GM10266 (cell line): ENCODE results near the gene TTC9B.
A peak's percentile ranks its signal among the peaks of the same experiment; 100 is the strongest.

Source experiments
- DNase-seq: peaks from one replicate; pipeline ENCODE4 v3.0.0; 2012; ENCODE audit errors: extremely low spot score
- TF ChIP-seq, protein P1 (sequence below): IDR thresholded peaks from 2 replicates; pipeline ENCODE4 v1.5.1; 2012; ENCODE audit warnings: mild to moderate bottlenecking, low read depth; ENCODE audit not compliant: control insufficient read depth, insufficient read depth; ENCODE audit errors: missing control alignments

TTC9B gene

DNA sequence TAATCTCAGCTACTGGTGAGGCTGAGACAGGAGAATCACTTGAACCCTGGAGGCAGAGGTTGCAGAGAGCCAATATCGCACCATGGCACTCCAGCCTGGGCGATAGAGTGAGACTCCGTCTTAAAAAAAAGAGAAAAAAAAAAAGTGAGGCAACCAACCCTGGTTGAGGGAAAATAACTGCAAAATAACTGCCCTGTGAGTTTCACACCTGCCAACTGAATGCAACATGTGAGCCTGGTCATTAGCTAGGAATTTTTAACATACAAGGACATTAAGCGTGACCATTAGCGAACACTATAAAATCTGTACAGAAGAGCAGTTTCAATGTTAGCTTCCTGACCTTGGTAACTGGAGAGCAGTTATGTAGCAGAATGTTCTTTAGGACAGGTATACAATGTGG, 10.7 kb upstream of the TTC9B start:
- no peak for DNase-seq
- TF ChIP-seq, protein P1, sequence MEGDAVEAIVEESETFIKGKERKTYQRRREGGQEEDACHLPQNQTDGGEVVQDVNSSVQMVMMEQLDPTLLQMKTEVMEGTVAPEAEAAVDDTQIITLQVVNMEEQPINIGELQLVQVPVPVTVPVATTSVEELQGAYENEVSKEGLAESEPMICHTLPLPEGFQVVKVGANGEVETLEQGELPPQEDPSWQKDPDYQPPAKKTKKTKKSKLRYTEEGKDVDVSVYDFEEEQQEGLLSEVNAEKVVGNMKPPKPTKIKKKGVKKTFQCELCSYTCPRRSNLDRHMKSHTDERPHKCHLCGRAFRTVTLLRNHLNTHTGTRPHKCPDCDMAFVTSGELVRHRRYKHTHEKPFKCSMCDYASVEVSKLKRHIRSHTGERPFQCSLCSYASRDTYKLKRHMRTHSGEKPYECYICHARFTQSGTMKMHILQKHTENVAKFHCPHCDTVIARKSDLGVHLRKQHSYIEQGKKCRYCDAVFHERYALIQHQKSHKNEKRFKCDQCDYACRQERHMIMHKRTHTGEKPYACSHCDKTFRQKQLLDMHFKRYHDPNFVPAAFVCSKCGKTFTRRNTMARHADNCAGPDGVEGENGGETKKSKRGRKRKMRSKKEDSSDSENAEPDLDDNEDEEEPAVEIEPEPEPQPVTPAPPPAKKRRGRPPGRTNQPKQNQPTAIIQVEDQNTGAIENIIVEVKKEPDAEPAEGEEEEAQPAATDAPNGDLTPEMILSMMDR, result no peak

DNA sequence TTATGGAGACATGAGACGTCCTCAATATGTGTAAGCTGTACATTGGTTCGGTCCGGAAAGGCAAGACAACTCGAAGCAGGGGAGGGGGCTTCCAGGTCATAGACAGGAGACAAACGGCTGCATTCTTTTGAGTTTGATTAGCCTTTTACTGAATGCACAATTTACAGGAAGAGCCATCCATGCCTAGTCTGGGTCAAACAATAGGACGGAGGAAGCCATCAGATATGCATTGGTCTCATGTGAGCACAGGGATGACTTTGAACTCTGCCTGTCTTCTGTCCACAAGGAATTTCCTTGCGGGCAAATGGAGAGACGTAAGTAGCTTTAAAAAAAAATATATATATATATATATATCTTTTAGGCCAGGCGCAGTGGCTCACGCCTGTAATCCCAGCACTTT, 10.2 kb upstream of the TTC9B start:
- TF ChIP-seq, protein P1, result no peak
- no peak for DNase-seq

DNA sequence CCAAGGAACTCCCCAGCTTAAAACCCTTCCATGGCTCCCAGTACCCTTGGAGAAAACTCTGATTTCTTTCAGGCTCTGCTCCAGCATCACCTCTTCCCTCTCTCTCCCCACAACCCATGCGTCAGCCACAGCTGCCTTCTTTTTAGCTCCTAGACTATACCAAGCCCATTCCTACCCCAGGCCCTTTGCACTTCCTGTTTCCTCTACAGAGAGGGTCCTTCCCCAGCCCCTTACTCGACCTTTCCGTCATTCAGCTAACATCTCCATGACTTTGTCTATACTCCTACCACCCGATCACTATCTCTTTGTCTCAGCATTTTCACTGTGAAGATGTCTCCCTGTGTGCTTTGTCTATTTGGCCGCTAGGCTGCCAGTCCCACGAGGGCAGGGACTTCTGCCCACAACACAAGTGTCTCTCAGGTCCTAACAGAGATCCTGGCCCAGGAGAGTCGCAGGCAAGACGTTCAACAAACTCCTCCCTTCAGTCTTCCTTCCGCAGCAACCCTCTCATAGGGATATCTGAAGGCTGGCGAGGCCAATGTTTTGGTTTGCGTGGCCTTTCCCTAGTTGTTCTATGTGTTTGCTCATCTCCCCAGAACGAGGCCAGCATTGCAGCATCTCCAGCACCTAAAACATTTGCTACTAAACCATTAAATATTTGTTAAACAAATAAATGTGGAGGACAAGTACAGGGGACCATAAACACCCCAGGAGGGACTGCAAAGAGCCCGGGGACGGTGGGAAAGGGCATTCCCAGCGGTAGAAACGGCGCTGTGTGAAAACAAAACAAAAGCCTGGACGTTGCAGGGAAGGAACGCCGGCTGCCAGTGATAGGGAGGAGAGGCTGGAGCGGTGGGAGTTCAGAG, 7.5 kb upstream of the TTC9B start:
- TF ChIP-seq, protein P1, result no peak
- no peak for DNase-seq

DNA sequence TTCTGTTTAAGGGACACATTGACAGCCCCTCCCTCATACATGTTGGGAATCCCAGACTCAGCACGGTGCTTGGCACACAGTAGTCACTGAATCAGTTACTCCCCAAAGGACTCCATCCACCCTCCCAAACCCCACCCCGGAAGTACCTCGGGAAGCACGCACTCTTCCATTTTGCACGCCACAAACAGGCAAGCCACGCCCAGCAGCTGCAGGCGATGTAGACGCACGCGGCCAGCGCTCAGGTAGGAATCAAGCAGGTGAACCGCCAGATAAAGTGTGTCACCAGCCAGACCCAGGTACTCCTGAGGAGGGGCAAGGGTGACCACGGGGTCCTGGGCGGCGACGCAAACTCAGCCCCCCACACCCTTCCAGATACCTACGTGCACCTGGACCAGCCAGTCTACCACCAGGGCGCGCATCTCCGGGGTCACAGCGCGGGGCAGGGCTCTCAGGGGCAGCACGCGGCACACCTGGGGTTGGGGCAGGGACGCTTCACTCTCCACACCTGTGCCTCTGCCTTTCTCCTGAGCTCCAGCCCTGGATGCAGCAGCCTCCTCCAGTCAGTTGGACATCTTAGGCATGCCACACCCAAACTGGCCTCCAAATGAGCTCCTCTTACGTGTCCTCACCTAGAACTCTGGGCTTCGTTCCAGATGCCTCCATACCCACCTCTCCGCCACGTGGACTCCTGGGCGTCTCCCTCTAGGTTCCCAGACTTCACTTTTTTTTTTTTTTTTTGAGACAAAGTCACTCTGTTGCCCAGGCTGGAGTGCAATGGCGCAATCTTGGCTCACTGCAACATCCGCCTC, 6.4 kb upstream of the TTC9B start:
- TF ChIP-seq, protein P1, result no peak
- no peak for DNase-seq

DNA sequence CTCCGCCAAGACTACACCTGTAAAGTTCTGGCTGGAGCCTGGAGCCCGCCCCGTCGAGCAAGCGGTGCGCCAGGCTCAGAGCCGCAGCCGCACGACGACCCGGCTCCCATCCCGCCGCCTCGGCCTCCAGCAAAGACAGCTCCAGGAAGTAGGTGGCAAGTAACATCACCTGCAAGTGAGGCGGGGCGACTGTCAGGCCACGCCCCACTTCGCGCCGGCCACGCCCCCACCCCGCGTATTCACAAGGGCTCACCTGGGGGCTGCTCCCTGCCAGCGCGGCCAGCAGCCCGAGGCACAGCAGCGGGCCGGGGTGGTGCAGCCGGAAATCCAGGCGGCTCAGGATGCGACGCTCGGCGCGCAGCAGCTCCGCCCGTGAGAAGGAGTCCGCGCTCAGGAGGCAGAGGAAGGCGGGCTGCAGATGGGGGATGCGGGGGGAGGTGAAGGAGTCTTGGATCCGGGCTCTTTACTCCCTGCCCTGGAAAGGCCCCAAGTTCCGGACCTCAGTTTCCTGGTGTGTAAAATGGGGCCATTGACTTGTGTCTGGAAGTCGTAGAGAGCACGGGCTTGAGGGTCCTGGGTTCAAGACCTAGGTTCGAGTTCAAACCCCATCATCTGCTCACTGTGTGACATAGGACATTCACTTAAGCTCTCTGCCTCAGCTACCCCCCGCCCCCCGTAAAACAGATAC, 5.1 kb upstream of the TTC9B start:
- DNase-seq, result no peak
- TF ChIP-seq, protein P1, result no peak

DNA sequence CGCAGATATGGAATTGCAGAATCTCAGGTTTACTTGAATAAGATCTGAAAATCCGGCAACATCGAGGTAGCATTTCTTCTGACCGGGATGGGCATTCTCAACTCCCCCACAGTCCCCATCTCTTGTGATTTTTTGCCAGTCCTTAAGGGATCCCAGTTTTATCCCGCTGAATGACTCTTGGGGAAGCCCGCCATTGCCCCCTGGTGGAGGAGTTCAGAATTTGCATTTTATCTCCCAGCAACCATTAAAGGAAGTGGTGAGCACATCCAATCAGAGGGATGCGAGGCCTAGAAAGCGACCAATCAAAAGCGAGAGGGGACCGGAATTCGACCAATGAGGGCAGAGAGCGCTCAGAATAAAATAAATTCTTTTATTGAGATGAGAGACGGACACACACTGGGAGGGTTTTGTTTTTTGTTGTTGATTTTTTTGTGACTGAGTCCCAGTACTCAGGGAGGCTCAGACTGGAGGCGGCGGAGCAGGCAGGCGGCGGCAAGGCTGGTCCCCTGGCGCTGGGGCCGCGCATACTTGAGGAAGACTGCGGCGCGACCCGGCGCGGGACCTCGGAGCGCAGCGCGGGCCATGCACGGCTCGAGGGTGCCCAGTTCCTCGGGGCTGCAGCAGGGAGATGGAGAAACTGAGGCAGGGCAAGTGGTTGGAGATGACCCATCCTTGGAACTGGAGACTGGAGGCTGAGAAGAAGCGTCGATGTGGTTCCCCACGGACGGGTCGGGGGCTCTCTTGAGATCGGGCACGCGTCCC, 3.9 kb upstream of the TTC9B start:
- DNase-seq, result peak; percentile 99

More for the DNA sequence above, 3.9 kb upstream of the TTC9B start:
- TF ChIP-seq, protein P1, result peak; percentile 66
